NCI-H526 (cell line): ENCODE results near the gene TP53BP1.
A peak's percentile ranks its signal among the peaks of the same experiment; 100 is the strongest.

Source experiments
- DNase-seq, 2 experiments: peaks; one replicate each; lab custom pipeline; 2025; lab: John Stamatoyannopoulos, UW

The TP53BP1 gene

GRCh38 chr15:43487271-43487895 lies 5.6 kb downstream of the TP53BP1 start:
- no peak for DNase-seq

- DNase-seq = no peak
Measured at GRCh38 chr15:43484455-43484854, 8.5 kb downstream of the TP53BP1 start.

DNA sequence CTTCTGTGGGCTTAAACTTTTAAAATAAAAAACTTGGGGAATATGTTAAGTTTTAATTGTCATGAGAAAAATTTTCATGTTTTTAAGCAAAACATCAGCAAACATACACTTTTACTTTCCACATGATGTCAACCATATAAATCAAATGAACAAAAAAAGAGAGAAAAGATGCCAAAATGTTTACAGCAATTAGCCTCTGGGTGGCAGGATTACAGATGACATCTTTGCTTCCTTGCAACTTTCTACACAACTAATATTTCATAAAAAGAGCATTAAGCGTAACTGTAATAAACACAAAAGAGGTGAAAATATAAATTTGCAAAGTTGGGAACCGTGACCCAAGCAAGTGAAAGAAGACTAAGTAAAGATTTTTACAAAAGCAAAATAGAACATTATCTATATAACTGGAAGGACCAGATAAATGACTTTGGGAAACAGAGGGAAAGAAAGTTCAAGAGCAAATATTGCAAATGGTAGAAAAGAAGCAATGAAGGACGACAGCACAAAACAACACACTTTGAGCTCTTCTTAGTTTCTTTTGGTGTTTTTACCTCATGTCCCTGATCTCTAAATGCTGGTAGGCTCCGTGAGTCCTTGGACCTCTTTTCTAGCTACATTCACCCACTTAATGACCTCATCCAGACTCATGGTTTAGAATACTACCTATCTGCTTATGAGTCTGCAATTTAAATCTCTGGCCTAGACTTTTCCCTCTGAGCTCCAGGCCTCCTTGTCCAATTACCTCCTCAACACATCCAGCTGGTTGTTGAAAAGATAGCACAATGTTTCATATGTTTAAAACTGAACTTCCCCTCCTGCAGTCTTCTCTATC lies 9.4 kb downstream of the TP53BP1 start:
- DNase-seq = no peak

- no peak for DNase-seq
Measured at GRCh38 chr15:43473885-43474284, 19.1 kb downstream of the TP53BP1 start.

- DNase-seq = no peak
Measured at GRCh38 chr15:43471975-43472374, 21.0 kb downstream of the TP53BP1 start.

GRCh38 chr15:43469867-43470266 lies 23.1 kb downstream of the TP53BP1 start:
- no peak for DNase-seq

DNA sequence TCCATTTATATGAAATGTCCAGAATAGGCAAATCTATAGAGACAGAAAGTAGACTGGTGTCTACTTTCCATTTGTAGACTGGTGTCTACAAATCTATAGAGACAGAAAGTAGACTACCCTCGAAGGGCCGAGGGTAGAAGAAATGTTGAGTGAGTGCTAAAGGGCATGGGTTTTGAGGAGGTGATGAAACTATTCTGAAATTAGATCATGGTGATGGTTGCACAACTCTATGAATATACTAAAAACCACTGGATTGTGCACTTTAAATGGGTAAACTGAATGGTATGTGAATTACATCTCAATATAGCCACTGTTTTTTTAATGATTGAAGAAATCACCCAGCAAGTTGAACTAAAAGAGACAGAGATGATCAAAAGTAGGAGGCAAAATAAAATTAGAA lies 27.9 kb downstream of the TP53BP1 start:
- no peak for DNase-seq

GRCh38 chr15:43463998-43464397 lies 29.0 kb downstream of the TP53BP1 start:
- DNase-seq = no peak

GRCh38 chr15:43463507-43463906 lies 29.4 kb downstream of the TP53BP1 start:
- no peak for DNase-seq

- DNase-seq = no peak
Measured at GRCh38 chr15:43449981-43450380, 43.0 kb downstream of the TP53BP1 start.

DNA sequence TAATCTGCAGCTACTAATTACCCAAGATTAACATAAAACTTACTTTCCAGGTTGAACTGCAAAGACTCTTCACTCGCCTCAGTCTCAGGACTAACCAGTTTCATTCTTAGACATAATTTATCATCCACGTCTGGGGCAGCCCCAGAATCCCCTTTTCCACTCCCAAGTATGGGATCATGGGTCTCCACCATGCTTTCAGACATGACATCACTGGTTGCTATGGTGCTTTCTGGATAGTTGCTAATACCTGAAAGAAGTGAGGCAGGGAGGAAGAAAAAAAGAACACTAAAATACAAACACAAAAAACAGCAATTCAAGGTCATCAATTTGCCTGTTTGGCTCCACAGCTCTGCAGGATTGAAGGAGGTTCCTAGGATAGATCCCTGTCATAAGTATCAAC lies 46.6 kb downstream of the TP53BP1 start:
- DNase-seq = no peak

DNA sequence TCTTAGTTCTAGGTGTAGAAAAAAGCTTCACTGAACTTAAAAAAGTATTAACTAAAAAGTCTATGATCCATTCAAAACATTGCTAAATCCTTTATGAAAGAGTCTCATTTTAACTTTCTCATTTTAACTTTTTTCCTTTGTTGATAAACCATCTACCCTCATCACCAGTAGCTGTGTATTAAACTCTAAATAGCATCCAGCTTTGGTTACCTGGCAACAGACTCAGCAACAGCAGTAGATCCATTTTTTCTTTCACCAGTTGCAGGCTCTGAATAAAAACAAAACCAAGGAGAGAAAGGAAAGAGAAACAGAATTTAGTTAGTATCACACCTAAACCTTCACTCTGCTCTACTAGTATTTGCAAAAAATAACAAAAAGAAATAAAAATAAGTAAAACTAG lies 51.6 kb downstream of the TP53BP1 start:
- no peak for DNase-seq

DNA sequence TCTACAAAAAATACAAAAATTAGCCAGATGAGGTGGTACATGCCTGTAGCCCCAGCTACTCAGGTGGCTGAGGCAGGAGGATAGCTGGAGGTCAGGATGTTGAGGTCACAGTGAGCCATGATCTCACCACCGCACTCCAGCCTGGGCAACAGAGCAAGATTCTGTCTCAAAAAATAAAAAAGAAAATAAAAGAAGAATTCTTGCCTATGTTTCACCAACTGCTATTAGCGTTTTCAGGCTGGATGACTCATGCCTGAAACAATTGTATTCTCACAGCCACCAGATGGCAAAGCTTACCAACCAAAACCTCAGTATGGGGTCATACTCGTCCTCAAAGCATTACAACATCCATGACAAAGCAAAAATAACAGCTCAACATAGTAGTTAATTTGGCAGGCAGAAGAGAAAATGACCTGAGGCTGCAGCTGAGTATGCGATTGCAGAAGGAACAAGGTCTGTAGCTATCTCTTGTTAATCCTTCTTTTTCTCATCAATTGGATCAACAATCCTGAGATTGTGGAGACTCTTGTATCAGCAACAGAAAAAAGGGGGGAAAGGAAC lies 52.2 kb downstream of the TP53BP1 start:
- peak in 1 of 2 experiments; percentile 8 for DNase-seq

DNA sequence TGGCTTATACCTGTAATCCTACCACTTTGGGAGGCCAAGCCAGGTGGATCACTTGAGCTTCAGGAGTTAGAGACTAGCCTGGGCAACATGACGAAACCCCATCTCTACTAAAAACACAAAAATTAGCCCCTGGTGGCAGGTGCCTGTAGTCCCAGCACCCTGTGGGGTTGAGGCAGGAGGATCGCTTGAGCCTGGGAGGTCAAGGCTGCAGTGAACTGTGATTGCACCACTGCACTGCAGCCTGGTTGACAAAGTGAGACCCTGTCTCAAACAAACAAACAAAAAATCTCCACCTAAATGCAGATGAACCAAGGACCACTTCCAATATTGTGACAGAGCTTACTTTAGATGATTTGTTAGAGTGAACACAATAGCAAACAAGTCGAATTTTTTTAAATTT lies 53.7 kb downstream of the TP53BP1 start:
- no peak for DNase-seq

DNA sequence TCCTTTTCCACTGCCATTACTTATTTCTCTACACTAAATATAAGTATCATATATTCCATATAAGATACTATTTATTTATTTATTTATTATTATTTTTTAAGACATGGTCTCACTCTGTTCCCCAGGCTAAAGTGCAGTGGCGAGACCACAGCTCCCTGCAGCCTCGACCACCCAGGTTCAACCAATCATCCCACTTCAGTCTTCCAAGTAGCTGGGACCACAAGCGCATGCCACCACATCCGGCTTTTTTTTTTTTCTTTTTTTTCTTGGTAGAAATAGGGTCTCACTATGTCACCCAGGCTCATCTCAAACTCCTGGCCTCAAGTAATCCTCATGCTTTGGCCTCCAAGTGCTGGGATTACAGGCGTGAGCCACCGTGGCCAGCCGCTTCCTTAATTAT lies 56.6 kb downstream of the TP53BP1 start:
- DNase-seq = no peak

- no peak for DNase-seq
Measured at GRCh38 chr15:43434446-43434845, 58.5 kb downstream of the TP53BP1 start.

DNA sequence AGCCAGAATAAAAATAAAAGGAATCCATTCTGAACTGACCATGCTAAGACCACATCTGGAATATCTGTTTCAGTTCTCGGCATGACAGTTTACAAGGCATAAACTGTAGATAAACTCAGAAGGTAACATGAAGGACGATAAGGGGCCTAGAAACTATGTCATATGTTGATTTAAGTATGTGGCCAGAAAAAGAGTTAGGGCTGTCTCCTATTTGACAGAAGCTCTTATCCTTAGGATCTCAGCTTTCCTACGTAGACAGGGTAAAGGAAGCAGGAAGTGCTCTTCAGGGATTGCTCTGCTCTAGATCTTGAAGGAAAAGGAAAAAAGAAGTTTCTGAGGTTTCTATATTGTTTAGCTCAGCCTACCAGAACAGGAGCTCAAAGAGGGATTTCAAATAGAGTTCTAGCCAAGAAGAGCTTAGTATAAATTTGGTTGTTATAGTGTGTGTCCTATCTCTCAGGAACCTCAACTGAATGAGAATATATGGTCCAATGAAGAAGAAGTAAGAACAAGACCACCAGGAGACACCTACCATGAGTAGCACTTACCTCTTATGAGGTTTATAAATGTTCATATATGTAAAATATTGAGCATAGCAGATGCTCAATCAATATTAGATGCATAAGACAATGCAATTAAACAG lies 59.2 kb downstream of the TP53BP1 start:
- DNase-seq = no peak

- DNase-seq = no peak
Measured at GRCh38 chr15:43433165-43433564, 59.8 kb downstream of the TP53BP1 start.

DNA sequence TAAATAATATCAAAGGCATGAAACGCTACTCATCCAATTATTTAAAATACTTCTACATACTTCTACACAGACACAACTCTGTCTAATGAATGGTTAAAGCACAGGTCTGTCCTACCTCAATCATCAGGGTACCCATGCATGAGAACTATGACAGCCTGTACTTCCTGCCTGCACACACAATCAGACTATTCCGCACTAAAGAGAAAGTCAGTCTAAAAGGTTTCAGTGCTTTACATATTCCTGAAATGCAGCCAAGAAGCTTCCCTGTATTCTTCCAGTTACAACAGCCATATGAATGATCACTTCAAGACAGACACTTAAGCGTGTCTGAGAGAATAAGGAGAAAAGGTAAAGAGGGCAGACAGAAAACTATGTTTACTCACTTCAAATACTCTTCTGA lies 63.3 kb downstream of the TP53BP1 start:
- no peak for DNase-seq

- DNase-seq = no peak
Measured at GRCh38 chr15:43423793-43424192, 69.2 kb downstream of the TP53BP1 start.

- DNase-seq = no peak
Measured at GRCh38 chr15:43420876-43421275, 72.1 kb downstream of the TP53BP1 start.

DNA sequence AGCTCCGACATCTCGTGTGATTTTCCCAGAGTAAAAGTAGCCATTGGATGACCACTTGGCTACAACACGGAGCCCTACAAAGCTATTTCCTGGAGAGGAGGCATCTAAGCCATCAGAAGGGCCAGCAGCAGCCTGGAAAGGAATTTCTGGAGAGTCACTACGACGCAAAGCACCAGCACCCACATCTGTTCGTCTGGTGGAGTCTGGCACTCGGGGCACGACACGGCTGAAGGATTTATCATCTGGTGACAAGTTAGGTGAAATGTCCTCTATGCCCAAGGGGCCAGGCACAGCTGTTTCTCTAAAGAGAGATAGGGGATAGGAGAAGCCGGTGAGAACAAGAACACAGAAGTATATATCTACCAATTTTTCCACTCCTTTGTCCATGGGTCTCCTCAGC lies 72.5 kb downstream of the TP53BP1 start:
- no peak for DNase-seq

DNA sequence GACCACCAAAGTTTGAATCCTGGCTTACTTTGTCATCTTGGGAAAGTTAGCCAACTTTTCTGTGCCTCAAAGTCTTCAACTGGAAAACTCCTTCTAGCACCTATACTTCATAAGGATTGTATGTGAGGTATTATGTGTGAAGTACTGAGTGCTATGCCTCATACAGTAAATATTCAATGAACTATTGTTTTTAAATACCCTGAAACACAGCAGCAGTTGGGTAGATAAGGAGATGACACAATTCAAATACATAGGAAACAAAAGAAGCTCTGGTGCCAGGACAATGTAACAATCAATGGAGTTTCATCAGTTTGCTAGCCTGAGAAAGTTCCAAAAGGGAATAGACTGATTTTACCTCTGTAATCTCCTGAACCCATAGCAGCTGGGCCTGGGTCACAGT lies 78.8 kb downstream of the TP53BP1 start:
- no peak for DNase-seq
